Ecto neural progenitor cell (in vitro differentiated cells): ENCODE data around the gene SLC25A33.
"Not testable (repeated sequence)": the region's sequence is repeated elsewhere in the genome, so short reads cannot be mapped to it uniquely, and the experiment has no call there.

Experiments
- DNase-seq: peaks from one replicate; pipeline ENCODE4 v3.0.0-alpha.2; 2018; ENCODE audit warnings: low spot score

The SLC25A33 gene

DNA sequence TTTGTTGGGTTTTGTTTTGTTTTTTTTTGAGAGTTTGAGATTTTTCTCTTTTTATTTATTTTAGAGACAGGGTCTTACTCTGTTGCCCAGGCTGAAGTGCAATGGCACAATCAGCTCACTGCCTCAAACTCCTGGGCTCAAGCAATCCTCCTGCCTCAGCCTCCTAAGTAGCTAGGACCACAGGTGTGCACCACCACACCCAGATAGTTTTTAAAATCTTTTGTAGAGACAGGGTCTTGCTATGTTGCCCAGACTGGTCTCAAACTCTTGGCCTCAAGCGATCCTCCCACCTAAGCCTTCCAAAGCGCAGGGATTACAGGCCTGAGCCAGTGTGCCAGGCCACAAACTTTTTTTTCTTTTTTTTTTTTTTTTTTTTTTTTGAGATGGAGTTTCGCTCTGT lies 85.8 kb downstream of the SLC25A33 start:
- DNase-seq = not testable (repeated sequence)

DNA sequence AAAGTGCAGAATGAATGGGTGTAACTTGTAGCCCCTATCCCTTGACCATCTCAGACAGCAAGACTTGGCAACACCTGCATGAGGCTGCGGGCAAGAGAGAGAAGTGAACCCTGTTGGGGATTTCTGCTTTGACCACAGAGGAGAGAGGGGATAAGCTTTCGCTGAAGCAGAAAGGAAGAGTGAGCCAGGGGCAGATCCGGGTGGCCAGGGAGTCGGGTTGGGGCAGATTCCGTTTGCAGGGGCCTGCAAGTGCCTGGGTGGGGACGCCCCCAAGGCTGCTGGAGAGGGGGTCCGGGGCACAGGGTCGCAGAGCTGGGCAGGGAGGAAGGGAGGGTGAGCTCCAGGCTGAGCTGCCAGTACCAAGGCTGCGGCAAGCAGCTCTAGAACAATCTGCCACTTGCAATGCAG lies 86.9 kb downstream of the SLC25A33 start:
- no peak for DNase-seq

DNA sequence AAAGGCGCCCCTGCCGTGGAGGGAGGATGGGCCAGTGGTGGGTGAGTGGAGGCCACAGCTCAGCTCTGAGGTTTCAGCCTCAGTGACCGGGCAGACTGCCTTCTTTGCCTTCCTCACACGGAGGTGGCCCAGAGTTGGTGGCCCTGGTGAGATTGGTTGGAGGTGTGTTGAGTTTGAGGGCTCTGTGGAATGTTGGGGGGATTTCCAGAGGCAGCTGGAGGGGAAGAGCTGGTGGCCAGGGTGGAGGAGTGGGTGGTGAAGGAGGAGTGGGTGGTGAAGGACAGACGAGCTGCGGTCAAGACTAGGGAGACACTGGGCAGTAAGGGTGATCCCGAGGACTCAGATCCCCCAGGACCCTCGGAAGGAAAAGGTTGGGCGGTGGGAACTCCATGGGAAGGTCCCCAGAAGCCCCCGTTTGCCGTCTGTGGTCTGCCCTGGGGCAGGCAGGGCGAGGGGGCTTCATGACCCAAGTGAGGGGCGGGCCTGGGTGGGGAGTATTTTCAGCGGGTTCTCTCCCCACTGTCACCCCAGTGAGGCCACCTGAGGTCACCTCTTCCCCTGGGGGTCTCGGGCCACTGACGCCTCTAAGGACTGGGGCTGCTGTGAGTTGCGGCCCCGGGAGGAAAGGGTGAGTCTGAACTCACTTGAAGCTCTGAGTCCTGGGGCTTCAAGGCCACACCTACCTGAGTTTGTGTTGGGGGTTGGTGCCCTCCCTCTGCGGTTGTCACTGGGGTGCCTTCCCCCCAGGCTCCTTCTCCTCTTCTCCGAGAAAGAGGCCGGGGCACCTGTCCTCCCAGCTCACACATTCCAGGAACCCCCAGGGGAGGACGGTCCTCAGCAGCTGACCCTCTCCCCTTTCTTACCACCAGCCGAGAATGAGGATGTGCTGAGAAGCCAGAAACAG lies 89.5 kb downstream of the SLC25A33 start:
- DNase-seq = no peak

DNA sequence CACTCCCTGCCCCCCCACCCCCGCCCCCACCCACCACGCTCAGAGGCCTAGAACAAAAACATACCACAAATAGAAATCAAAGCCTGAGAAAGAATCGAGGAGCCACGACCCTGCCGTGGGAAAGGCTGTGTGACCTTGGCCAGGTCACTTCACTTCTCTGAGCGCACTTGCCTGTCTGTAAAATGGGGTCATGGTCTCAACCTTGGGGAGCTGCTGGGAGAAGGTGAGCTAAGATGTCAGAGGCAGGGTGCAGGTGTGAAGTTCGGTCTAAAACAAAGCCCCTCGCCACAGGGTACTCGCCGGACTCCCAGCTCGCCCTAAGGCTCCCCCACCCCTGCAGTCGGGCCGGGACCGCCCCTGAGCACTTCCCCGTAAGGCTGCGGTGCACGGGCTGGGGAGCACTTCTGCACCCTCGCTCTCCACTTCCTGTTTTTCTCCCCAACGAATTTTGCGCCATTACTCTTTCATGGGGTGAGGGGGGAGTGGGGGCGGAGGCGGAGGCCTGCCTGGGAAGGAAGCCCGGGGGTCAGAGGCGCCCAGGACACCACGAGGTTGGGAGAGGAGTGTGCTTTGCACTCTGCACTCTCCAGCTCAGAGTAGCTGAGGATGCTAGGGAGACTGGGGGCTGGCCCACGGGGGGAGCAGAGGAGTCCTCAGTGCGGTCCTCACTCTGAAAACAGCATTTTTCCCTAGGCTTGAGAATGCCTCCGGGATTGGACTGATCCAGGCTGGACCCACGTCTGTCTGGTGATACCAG lies 90.4 kb downstream of the SLC25A33 start:
- DNase-seq = no peak

DNA sequence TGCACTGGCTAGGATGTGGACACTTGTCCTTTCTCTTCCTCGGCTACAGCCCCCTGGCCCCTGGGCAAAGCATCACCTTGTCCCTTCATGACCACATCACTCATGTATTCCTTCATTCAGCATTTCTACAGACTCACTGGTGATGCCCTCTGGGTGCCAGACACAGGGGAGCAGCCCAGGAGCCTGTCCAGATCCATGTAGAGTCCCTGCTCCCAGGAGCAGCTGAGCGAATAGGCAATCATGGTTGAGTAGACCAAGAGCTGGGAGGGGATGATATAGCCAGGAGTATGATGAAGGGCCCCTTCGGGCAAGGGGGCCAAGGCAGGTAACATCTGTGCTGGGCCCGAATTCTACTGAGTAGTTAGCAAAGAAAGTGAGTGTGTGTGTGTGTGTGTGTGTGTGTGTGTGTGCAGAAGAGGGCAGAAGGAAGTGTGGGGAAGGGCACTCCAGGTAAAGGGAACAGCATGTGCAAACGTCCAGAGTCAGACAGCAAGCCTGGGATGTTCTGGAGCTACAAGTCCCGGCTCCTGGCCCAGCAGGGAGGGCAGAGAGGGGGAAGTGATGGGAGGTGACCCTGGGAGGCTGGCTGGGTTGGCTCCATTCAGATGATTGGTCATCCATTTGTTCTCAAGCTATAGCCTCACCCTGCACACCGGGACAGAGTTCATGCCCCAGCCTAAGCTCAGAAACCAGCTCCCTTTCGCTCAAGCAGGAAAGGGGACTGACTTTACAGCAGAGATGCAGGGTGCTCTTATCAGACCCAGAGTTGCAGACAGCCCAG lies 91.3 kb downstream of the SLC25A33 start:
- DNase-seq = no peak

DNA sequence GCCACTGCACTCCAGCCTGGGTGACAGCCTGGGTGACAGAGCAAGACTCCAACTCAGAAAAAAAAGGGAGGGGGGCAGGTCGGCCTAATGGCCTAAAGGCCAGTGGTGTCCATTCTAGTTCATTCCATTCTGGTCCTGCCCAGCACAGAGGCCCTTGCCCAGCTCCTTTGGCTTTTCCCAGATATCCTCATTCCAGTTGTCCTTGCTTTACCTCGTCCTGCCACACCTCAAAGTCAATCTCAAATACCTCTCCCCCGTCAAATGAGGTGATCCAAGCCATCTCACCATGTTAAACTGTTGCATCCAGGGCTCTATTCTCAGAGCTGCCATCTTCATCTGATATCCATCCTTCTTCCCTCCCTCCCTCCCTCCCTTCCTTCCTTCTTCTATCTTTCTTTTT lies 92.3 kb downstream of the SLC25A33 start:
- no peak for DNase-seq

DNA sequence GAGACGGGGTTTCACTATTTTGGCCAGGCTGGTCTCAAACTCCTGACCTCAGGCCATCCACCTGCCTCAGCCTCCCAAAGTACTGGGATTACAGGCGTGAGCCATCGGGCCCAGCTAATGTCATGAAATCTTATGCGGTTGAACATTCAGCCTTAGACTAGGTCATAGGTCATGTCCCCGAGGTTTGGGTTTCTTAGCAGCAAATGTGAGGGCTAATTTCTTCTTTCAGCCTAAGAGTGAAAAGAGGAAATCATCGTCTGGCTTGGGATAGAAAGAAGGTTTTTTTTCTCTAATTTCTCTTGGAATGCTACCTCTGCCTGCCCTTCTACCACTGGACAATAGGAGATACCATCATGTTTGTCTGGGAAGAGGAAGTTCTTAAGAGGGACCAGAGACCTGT lies 94.2 kb downstream of the SLC25A33 start:
- DNase-seq = no peak

DNA sequence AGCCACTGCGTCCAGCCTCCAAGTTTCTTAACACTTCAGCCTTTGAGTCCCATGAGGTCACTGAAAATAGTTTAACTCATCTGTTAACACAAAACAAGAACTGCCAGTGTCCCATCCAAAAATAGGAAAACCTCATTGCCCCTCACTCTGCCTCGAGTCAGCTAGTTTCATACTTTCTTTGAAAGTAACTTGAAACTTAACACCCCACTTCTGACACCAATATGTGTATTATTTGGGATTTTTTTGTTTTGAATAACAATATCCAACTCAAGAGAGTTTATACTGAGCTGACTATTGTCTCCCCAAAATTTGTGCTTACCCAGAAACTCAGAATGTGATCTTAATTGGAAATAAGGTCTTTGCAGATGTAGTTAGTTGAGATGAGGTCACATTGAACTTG lies 95.3 kb downstream of the SLC25A33 start:
- no peak for DNase-seq
